Activated B cell treated with CpG ODN at 0.5 μM for 24 hours (primary cell): ENCODE results near the gene MEGF10. TPM values are rescaled to one million over a fixed set of nuclear protein-coding genes. Genes with fewer than 3 reads are reported as not detected.

ENCODE experiments used
- ATAC-seq: fragments of 200-7000 bp; cut with Tn5 transposase; one replicate; pipeline ENCODE4 v1.10.0; 2021; ENCODE audit warnings: low read depth, mild to moderate bottlenecking, moderate library complexity
- CTCF ChIA-PET: fragments of 350-600 bp; sonication (Branson Sonifier 250); formaldehyde crosslinking; loops from one replicate; lab custom pipeline; 2021; ENCODE audit warnings: antibody characterized with exemption; lab: Charles Lee
- POLR2A ChIA-PET: fragments of 350-600 bp; sonication (Branson Sonifier 250); formaldehyde crosslinking; loops from one replicate; lab custom pipeline; 2021; ENCODE audit warnings: antibody characterized with exemption; lab: Charles Lee
- DNase-seq: peaks from one replicate; pipeline ENCODE4 v3.0.0; 2022
- H3K27ac Mint-ChIP-seq: one replicate; pipeline ENCODE4 v1.8.0; 2020; ENCODE audit warnings: mixed read lengths
- H3K27me3 Mint-ChIP-seq: one replicate; pipeline ENCODE4 v1.8.0; 2021; ENCODE audit warnings: mixed read lengths
- H3K36me3 Mint-ChIP-seq: one replicate; pipeline ENCODE4 v1.8.0; 2021; ENCODE audit warnings: low read depth, mixed read lengths
- H3K4me1 Mint-ChIP-seq: one replicate; pipeline ENCODE4 v1.8.0; 2021; ENCODE audit warnings: mixed read lengths
- H3K4me3 Mint-ChIP-seq: one replicate; pipeline ENCODE4 v1.8.0; 2020; ENCODE audit warnings: mild to moderate bottlenecking, mixed read lengths
- H3K9me3 Mint-ChIP-seq: one replicate; pipeline ENCODE4 v1.8.0; 2020; ENCODE audit warnings: mixed read lengths
- intact Hi-C: fragments of 100-400 bp; cut with micrococcal nuclease; formaldehyde crosslinking; loops from one replicate; pipeline ENCODE4 v1.15.1; 2024
- total RNA-seq: library from RNA; stranded (reverse); gene quantifications from 2 replicates; pipeline ENCODE4 v1.2.3, GENCODE V29; 2022
- TF ChIP-seq, protein P1 (sequence below): fragments of 200-600 bp; IDR thresholded peaks from one replicate; pipeline ENCODE4 v1.8.0; 2022; ENCODE audit warnings: antibody characterized with exemption, mild to moderate bottlenecking

MEGF10 gene
- total RNA-seq, 1 donor from 2014 or later: not detected

DNA sequence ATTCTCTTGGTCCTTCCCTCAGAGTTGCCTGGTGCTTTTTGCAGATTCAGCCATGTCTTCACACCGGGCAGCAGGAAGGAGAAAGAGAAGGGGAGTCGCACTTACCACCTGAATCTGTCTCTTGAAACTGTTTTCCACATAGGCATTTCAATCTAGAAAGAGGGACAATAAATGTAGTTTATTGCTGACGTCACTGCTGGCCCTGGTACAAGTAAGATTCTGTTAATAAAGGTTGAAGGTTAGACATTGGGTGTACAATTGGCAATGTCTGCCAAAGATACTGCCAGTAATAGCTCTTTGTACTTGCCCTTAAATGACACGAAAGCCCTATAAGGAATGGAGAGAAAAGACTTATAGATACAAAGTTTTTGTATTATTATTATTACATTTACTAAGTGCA is 72.8 kb downstream of the MEGF10 start:
- POLR2A ChIA-PET: no interaction called here
- intact Hi-C loops: no loop called here
- Mint-ChIP-seq H3K27ac (no peak overlapping the region), H3K4me1 (no peaks in the 10 kb centered on the region), H3K9me3 (no peaks in the 10 kb centered on the region), H3K4me3 (no peak overlapping the region), H3K36me3 (no peaks in the 10 kb centered on the region), H3K27me3 (peaks cover 18% of the 10 kb centered on the region)
- no peak for DNase-seq
- TF ChIP-seq, protein P1, sequence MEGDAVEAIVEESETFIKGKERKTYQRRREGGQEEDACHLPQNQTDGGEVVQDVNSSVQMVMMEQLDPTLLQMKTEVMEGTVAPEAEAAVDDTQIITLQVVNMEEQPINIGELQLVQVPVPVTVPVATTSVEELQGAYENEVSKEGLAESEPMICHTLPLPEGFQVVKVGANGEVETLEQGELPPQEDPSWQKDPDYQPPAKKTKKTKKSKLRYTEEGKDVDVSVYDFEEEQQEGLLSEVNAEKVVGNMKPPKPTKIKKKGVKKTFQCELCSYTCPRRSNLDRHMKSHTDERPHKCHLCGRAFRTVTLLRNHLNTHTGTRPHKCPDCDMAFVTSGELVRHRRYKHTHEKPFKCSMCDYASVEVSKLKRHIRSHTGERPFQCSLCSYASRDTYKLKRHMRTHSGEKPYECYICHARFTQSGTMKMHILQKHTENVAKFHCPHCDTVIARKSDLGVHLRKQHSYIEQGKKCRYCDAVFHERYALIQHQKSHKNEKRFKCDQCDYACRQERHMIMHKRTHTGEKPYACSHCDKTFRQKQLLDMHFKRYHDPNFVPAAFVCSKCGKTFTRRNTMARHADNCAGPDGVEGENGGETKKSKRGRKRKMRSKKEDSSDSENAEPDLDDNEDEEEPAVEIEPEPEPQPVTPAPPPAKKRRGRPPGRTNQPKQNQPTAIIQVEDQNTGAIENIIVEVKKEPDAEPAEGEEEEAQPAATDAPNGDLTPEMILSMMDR: no peak
- CTCF ChIA-PET: no interaction called here
- ATAC-seq: no peak

DNA sequence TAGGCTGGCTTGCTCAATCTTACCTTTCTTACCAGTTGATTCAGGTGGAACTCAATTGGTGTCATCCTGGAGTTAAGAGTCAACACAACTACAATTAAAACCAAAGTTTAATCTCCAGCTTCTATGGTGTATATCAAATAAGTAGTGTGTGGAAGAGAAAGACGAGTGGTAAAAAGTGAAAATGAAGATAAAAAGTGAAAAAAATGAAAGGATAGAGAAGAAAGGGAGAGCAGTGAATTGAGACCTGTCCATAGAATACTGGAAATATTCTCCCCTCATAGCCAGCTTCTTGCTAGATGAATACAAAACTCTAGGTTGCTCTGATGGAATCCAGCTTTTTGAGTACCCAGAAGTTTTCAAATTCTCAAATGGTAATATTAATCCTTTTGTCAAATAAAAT is 76.4 kb downstream of the MEGF10 start:
- peaks cover 21% of the 10 kb centered on the region for H3K27me3 Mint-ChIP-seq
- no peaks in the 10 kb centered on the region for H3K4me1 Mint-ChIP-seq
- no peaks in the 10 kb centered on the region for H3K36me3 Mint-ChIP-seq
- no peak overlapping the region for H3K27ac Mint-ChIP-seq
- TF ChIP-seq, protein P1: no peak
- POLR2A ChIA-PET: no interaction called here
- no peak overlapping the region for H3K4me3 Mint-ChIP-seq
- no peak for DNase-seq
- no peak for ATAC-seq
- intact Hi-C loops: no loop called here
- CTCF ChIA-PET: no interaction called here
- no peaks in the 10 kb centered on the region for H3K9me3 Mint-ChIP-seq

DNA sequence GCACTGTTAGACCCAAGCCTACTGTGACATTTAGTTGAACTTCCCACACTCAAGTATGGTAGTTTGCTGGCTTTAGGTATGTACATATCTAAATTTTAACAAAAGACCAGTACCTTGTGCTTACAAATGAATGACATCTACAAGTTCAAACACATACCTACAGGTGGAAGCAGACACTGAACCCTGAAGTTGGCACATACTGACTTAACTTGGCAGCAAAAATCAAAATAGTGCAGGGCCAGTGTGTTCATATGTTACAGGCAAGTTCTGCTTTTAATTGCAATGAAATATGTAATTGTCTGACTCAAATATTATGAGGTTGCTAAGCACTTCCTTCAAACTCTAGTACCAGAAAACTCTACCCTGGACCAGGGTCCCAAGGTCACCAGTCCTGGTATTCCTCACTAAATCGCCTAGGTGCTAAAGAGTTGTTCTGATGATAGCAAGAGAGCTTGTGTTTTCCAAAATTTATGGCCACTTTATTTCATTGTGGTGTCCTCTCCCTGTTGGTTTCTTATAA is 77.4 kb downstream of the MEGF10 start:
- Mint-ChIP-seq H3K36me3 (no peaks in the 10 kb centered on the region), H3K4me3 (no peak overlapping the region), H3K9me3 (no peaks in the 10 kb centered on the region), H3K27ac (no peak overlapping the region), H3K4me1 (no peaks in the 10 kb centered on the region), H3K27me3 (peaks cover 21% of the 10 kb centered on the region)
- intact Hi-C loops: no loop called here
- POLR2A ChIA-PET: no interaction called here
- DNase-seq (no peak), ATAC-seq (no peak)
- CTCF ChIA-PET: no interaction called here
- TF ChIP-seq, protein P1: no peak

DNA sequence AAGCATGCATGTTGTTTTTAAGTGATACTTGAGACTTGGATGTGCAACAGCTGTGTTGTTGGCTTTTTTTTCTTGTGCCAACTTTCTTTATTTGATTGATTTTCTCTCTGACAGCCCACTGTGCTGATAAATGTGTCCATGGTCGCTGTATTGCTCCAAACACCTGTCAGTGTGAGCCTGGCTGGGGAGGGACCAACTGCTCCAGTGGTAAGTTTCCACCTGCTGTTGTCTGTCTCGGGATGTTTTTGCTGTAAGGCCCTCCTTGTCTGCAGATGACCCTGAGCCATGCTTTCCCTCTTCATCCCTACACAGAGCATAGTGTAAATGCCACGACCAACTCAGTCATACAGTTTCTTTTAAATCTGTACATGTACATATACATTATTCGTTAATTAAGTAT is 79.2 kb downstream of the MEGF10 start:
- no peaks in the 10 kb centered on the region for H3K36me3 Mint-ChIP-seq
- ATAC-seq (no peak), DNase-seq (no peak)
- no peaks in the 10 kb centered on the region for H3K4me1 Mint-ChIP-seq
- peaks cover 2% of the 10 kb centered on the region for H3K9me3 Mint-ChIP-seq
- TF ChIP-seq, protein P1: no peak
- peaks cover 15% of the 10 kb centered on the region for H3K27me3 Mint-ChIP-seq
- ChIA-PET POLR2A (no interaction called here), CTCF (no interaction called here)
- intact Hi-C loops: no loop called here
- H3K27ac Mint-ChIP-seq: no peak overlapping the region
- no peak overlapping the region for H3K4me3 Mint-ChIP-seq

DNA sequence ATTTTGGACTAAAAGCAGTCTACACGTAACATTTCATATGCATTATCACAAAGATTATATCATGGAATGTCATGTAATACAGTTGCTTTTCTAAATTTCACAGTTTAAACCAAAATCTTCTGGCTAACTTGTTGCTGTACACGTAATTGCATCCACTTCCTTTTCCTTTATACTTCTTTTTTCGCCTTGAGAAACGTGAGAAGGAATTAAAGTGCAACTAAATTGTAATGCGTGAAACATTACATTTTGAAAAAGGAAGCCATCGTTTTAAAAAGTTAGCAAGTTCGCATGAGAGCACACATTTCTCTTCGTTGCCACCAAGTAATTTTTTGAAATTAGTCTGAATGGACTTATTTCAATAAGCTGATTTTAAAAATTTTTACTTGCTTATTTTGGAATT is 80.0 kb downstream of the MEGF10 start:
- no peak for ATAC-seq
- TF ChIP-seq, protein P1: no peak
- Mint-ChIP-seq H3K36me3 (no peaks in the 10 kb centered on the region), H3K4me1 (no peaks in the 10 kb centered on the region), H3K4me3 (no peak overlapping the region), H3K27ac (no peak overlapping the region), H3K9me3 (peaks cover 2% of the 10 kb centered on the region), H3K27me3 (peaks cover 15% of the 10 kb centered on the region)
- POLR2A ChIA-PET: no interaction called here
- CTCF ChIA-PET: no interaction called here
- DNase-seq: no peak
- intact Hi-C loops: no loop called here
